ENCODE data around the gene GCNT2.

- TF ChIP-seq CTCF (conservative IDR thresholded peaks at IDR 0.05; ENCODE audit: low read depth, low read length): no peak
- no peak for TF ChIP-seq EZH2 (IDR thresholded peaks at IDR 0.05; ENCODE audit: borderline replicate concordance, low read depth, low read length, poor library complexity, severe bottlenecking)
Observed at GRCh38 chr6:10507715-10508114, 13.4 kb upstream of the GCNT2 start.
